GM12878 (cell line): ENCODE results near the gene SYCE3.

Experiments used
- EZH2 ChIP-seq: IDR thresholded peaks from 2 replicates; pipeline ENCODE4 v1.6.1; 2012; ENCODE audit warnings: low read depth, mild to moderate bottlenecking, control low read depth, inconsistent platforms, low read length, borderline replicate concordance; ENCODE audit not compliant: control insufficient read depth
- PRDM15 ChIP-seq: fragments of 450-650 bp; formaldehyde crosslinking; IDR thresholded peaks from 2 replicates; pipeline ENCODE4 v1.4.0; 2020; ENCODE audit warnings: mild to moderate bottlenecking, moderate library complexity
- SMAD1 ChIP-seq: fragments of 450-650 bp; IDR thresholded peaks from 2 replicates; pipeline ENCODE4 v1.6.1; 2018; ENCODE audit warnings: mild to moderate bottlenecking, low read depth; ENCODE audit not compliant: partially characterized antibody
- SUPT20H ChIP-seq: IDR thresholded peaks from 2 replicates; pipeline ENCODE4 v1.6.1; 2011; ENCODE audit warnings: low read depth, mild to moderate bottlenecking, low read length, moderate library complexity, borderline replicate concordance; ENCODE audit not compliant: control insufficient read depth

- TF ChIP-seq PRDM15 (CRISPR knock-in tag) = no peak
- no peak for TF ChIP-seq SMAD1
- no peak for TF ChIP-seq SUPT20H
- no peak for TF ChIP-seq EZH2
Measured at GRCh38 chr22:50605613-50606074, 42.9 kb upstream of the SYCE3 start.
